SU-DHL-6 (cell line): ENCODE measurements around the gene GRM8.
"Not testable (repeated sequence)": the region's sequence is repeated elsewhere in the genome, so short reads cannot be mapped to it uniquely, and the experiment has no call there.

ENCODE experiments used
- H2AFZ ChIP-seq: fragments of 200-600 bp; sonication (generic); 2 replicates; pipeline ENCODE4 v1.6.1; 2014; ENCODE audit warnings: low read depth, mild to moderate bottlenecking, moderate library complexity, mixed read lengths, antibody characterized with exemption, low read length; ENCODE audit not compliant: severe bottlenecking
- H3F3A ChIP-seq: fragments of 200-600 bp; shearing (Covaris generic); 2 replicates; pipeline ENCODE4 v1.6.0; 2016; ENCODE audit warnings: antibody characterized with exemption, mild to moderate bottlenecking; ENCODE audit not compliant: insufficient read depth
- H3K27ac ChIP-seq: fragments of 200-600 bp; sonication (generic); 2 replicates; pipeline ENCODE4 v1.5.1; 2016; ENCODE audit warnings: low read depth, mild to moderate bottlenecking, low read length, moderate library complexity, mixed read lengths
- H3K27me3 ChIP-seq: fragments of 200-600 bp; sonication (generic), shearing (Covaris generic); 2 replicates; pipeline ENCODE4 v1.6.0; 2014; ENCODE audit warnings: mild to moderate bottlenecking, low read length
- H3K36me3 ChIP-seq: fragments of 200-600 bp; sonication (generic); 2 replicates; pipeline ENCODE4 v1.6.1; 2014; ENCODE audit warnings: mild to moderate bottlenecking, low read length, mixed read lengths
- H3K4me2 ChIP-seq: fragments of 300-600, 200-600 bp; shearing (Covaris generic), sonication (generic); 2 replicates; pipeline ENCODE4 v1.6.0; 2014; ENCODE audit warnings: low read length, low read depth, mild to moderate bottlenecking; ENCODE audit not compliant: poor library complexity, severe bottlenecking
- H3K4me3 ChIP-seq: fragments of 200-600 bp; sonication (generic); 2 replicates; pipeline ENCODE4 v1.5.1; 2014; ENCODE audit warnings: antibody characterized with exemption, low read length, mild to moderate bottlenecking, mixed read lengths; ENCODE audit not compliant: insufficient read depth, poor library complexity, severe bottlenecking
- H3K79me2 ChIP-seq: fragments of 200-600 bp; sonication (generic); 2 replicates; pipeline ENCODE4 v1.6.1; 2014; ENCODE audit warnings: mild to moderate bottlenecking, low read length, moderate library complexity; ENCODE audit not compliant: insufficient read depth
- H3K9ac ChIP-seq: fragments of 200-600 bp; sonication (generic); 2 replicates; pipeline ENCODE4 v1.7.0; 2014; ENCODE audit warnings: mild to moderate bottlenecking, low read length
- H3K9me2 ChIP-seq: fragments of 200-600 bp; sonication (generic); replicated peaks from 2 replicates; pipeline ENCODE4 v1.6.1; 2014; ENCODE audit warnings: low read length; ENCODE audit not compliant: insufficient read depth
- H3K9me3 ChIP-seq: fragments of 200-600 bp; sonication (generic); 2 replicates; pipeline ENCODE4 v1.6.1; 2014; ENCODE audit warnings: low read length, mixed read lengths; ENCODE audit not compliant: insufficient read depth
- H4K20me1 ChIP-seq: fragments of 200-600 bp; sonication (generic); 2 replicates; pipeline ENCODE4 v1.6.1; 2014; ENCODE audit warnings: low read depth, mild to moderate bottlenecking, antibody characterized with exemption, low read length, moderate library complexity, mixed read lengths
- CTCF ChIP-seq: fragments of 200-600 bp; sonication (generic); IDR thresholded peaks from one replicate; pipeline ENCODE4 v1.5.1; 2017; ENCODE audit warnings: antibody characterized with exemption, mild to moderate bottlenecking, low read length, moderate library complexity; ENCODE audit not compliant: insufficient read depth, poor library complexity, severe bottlenecking
- EZH2phosphoT487 ChIP-seq: fragments of 200-600 bp; sonication (generic), shearing (Covaris generic); conservative IDR thresholded peaks from 2 replicates; pipeline ENCODE4 v1.6.1; 2018; ENCODE audit warnings: mild to moderate bottlenecking, antibody characterized with exemption, low read length, moderate library complexity, mixed read lengths

Gene GRM8

GRCh38 chr7:126937171-126937570 lies 315.6 kb downstream of the GRM8 start:
- TF ChIP-seq EZH2phosphoT487 (no peak), CTCF (no peak)
- no peak overlapping the region for H3K27ac ChIP-seq
- H2AFZ ChIP-seq, result no peak overlapping the region
- no peak overlapping the region for H3K4me2 ChIP-seq
- H3F3A ChIP-seq, result no peaks in the 10 kb centered on the region
- no peaks in the 10 kb centered on the region for H3K79me2 ChIP-seq
- no peak overlapping the region for H3K4me3 ChIP-seq
- H3K9me3 ChIP-seq, result no peaks in the 10 kb centered on the region
- H3K27me3 ChIP-seq, result no peaks in the 10 kb centered on the region
- H3K9me2 ChIP-seq, result no peaks in the 10 kb centered on the region
- no peaks in the 10 kb centered on the region for H4K20me1 ChIP-seq
- H3K36me3 ChIP-seq, result no peaks in the 10 kb centered on the region
- no peak overlapping the region for H3K9ac ChIP-seq

GRCh38 chr7:126931581-126931980 lies 321.2 kb downstream of the GRM8 start:
- H3K9me3 ChIP-seq, result no peaks in the 10 kb centered on the region
- TF ChIP-seq CTCF, result no peak
- no peak for TF ChIP-seq EZH2phosphoT487
- no peak overlapping the region for H2AFZ ChIP-seq
- no peaks in the 10 kb centered on the region for H3K36me3 ChIP-seq
- H3K79me2 ChIP-seq, result no peaks in the 10 kb centered on the region
- no peaks in the 10 kb centered on the region for H3F3A ChIP-seq
- no peaks in the 10 kb centered on the region for H4K20me1 ChIP-seq
- no peak overlapping the region for H3K27ac ChIP-seq
- H3K4me2 ChIP-seq, result no peak overlapping the region
- no peaks in the 10 kb centered on the region for H3K9me2 ChIP-seq
- no peak overlapping the region for H3K9ac ChIP-seq
- no peaks in the 10 kb centered on the region for H3K27me3 ChIP-seq
- no peak overlapping the region for H3K4me3 ChIP-seq

- H4K20me1 ChIP-seq, result no peaks in the 10 kb centered on the region
- H3K79me2 ChIP-seq, result no peaks in the 10 kb centered on the region
- H3K9ac ChIP-seq, result no peak overlapping the region
- TF ChIP-seq CTCF (no peak), EZH2phosphoT487 (no peak)
- H3K4me3 ChIP-seq, result no peak overlapping the region
- H3F3A ChIP-seq, result no peaks in the 10 kb centered on the region
- no peak overlapping the region for H3K4me2 ChIP-seq
- no peaks in the 10 kb centered on the region for H3K9me2 ChIP-seq
- H3K9me3 ChIP-seq, result no peaks in the 10 kb centered on the region
- no peak overlapping the region for H2AFZ ChIP-seq
- H3K27me3 ChIP-seq, result no peaks in the 10 kb centered on the region
- no peak overlapping the region for H3K27ac ChIP-seq
- no peaks in the 10 kb centered on the region for H3K36me3 ChIP-seq
These were observed 322.6 kb downstream of the GRM8 start for GRCh38 chr7:126930166-126930565.

GRCh38 chr7:126924477-126924876 lies 328.3 kb downstream of the GRM8 start:
- H3K79me2 ChIP-seq, result no peaks in the 10 kb centered on the region
- H3K27ac ChIP-seq, result no peak overlapping the region
- no peak overlapping the region for H2AFZ ChIP-seq
- TF ChIP-seq CTCF (no peak), EZH2phosphoT487 (no peak)
- H3K27me3 ChIP-seq, result no peaks in the 10 kb centered on the region
- H3K9me2 ChIP-seq, result no peaks in the 10 kb centered on the region
- H3F3A ChIP-seq, result no peaks in the 10 kb centered on the region
- H3K4me3 ChIP-seq, result no peak overlapping the region
- no peak overlapping the region for H3K9ac ChIP-seq
- H4K20me1 ChIP-seq, result no peaks in the 10 kb centered on the region
- no peak overlapping the region for H3K4me2 ChIP-seq
- H3K36me3 ChIP-seq, result no peaks in the 10 kb centered on the region
- no peaks in the 10 kb centered on the region for H3K9me3 ChIP-seq

GRCh38 chr7:126911627-126912026 lies 341.1 kb downstream of the GRM8 start:
- not testable (repeated sequence) for H3K27me3 ChIP-seq, H3K36me3 ChIP-seq, H3K27ac ChIP-seq, H3K79me2 ChIP-seq, H3F3A ChIP-seq, H3K9me3 ChIP-seq, H3K9me2 ChIP-seq, H4K20me1 ChIP-seq, H3K9ac ChIP-seq, H3K4me3 ChIP-seq, H3K4me2 ChIP-seq, H2AFZ ChIP-seq
